Adrenal gland (tissue), 12 donors: Measurements from ENCODE around the gene TNS4. TPM values are rescaled to one million over a fixed set of nuclear protein-coding genes. Genes with fewer than 3 reads are reported as not detected.

ENCODE experiments used
- DNase-seq, 7 donors: peaks; one replicate each; pipeline ENCODE4 v3.0.0-alpha.2; 2019 to 2020
- H3K27ac ChIP-seq, 5 donors: fragments of 200-600 bp; sonication (generic) in 4 of 5; 1 replicate in 3 of 5; 2 replicates in 2 of 5; pipeline versions ENCODE4 v1.5.1 to v1.8.0; 2016 to 2020; ENCODE audit warnings: mild to moderate bottlenecking in 1 of 5
- H3K27me3 ChIP-seq: fragments of 200-600 bp; 2 replicates; pipeline ENCODE4 v1.8.0; 2021
- H3K36me3 ChIP-seq, 2 donors: fragments of 200-600 bp; replicated peaks in 1 of 2; 1 replicate in 1 of 2; 2 replicates in 1 of 2; pipeline versions ENCODE4 v1.5.1 to v1.8.0; 2018 to 2022
- H3K4me1 ChIP-seq, 2 donors: fragments of 200-600 bp; replicated peaks in 1 of 2; 1 replicate in 1 of 2; 2 replicates in 1 of 2; pipeline versions ENCODE4 v1.5.1 to v1.8.0; 2018 to 2021
- H3K4me3 ChIP-seq, 4 donors: fragments of 200-600 bp; sonication (generic) in 3 of 4; one replicate each; pipeline ENCODE4 v1.5.1; 2016 to 2018
- H3K9me3 ChIP-seq, 3 donors: fragments of 200-600 bp; sonication (generic) in 1 of 3; replicated peaks in 1 of 3; 1 replicate in 2 of 3; 2 replicates in 1 of 3; pipeline versions ENCODE4 v1.5.1 to v1.8.0; 2016 to 2021
- POLR2A ChIP-seq, 2 donors: fragments of 450-650 bp; IDR thresholded peaks; one replicate each; pipeline ENCODE4 v1.6.1; 2017; ENCODE audit warnings: antibody characterized with exemption in 2 of 2, mild to moderate bottlenecking in 2 of 2, moderate library complexity in 1 of 2
- WGBS, 4 donors: extraction: QIAGEN DNeasy Blood & Tissue Kit in 2 of 4; methylation state at CpG; one replicate each; pipeline versions ENCODE4 v1.1.5 to v1.1.7; 2013 to 2017; 5-methylcytosine and 5-hydroxymethylcytosine counted together
- intact Hi-C, 2 donors: fragments of 100-400 bp; cut with DNase I; formaldehyde crosslinking; loops; one replicate each; pipeline versions ENCODE4 v1.14.1 to v1.15.0; 2022 to 2023
- polyA plus RNA-seq, 3 donors: library from polyadenylated mRNA; stranded (reverse); fragments of 200-250 nt in 2 of 3; fragments of 350-450 nt in 1 of 3; fragmentation: Illumina TruSeq in 1 of 3; extraction: RNeasy Lipid Tissue Mini Kit (QIAGEN cat#74804) in 1 of 3; gene quantifications; one replicate each; pipeline ENCODE4 v1.2.3, GENCODE V29; 2013 to 2014
- total RNA-seq, 9 donors: library from RNA; depleted of rRNA in 4 of 9; stranded (reverse); fragments of >200 nt in 4 of 9; fragments of 120-200 nt in 1 of 9; fragmentation: NEBNext Ultra II Directional in 1 of 9; extraction: Animal tissue kit (Norgen Biotek cat#: 25700) in 1 of 9; gene quantifications; one replicate each; pipeline versions ENCODE4 v1.1.0 to v1.2.4, GENCODE V29; 2013 to 2023
- TF ChIP-seq, protein P1 (sequence below), 6 experiments: fragments of 450-650 bp in 4 of 6; fragments of 200-600 bp in 2 of 6; sonication (generic) in 1 of 6; IDR thresholded peaks; 1 replicate in 5 of 6; 2 replicates in 1 of 6; pipeline versions ENCODE4 v1.5.1 to v1.8.0; 2016 to 2021; ENCODE audit warnings: antibody characterized with exemption in 6 of 6, mild to moderate bottlenecking in 2 of 6, moderate library complexity in 1 of 6
- donor health status: healthy with polysubstance abuse.
- donor health status: Bipolar disorder and iron deficiency.
- donor health status: DM: yes; HTN: yes; CAD: no.
- donor health status: DM: no; HTN: no; CAD: no.
- donor health status: DM: no; HTN: no; CAD: no.
- donor health status: DM: yes; HTN: yes; CAD: no.

Gene TNS4
- total and polyA plus RNA-seq, 12 donors, result 0.07 to 0.32 (median 0.11) TPM; not detected in 7

DNA sequence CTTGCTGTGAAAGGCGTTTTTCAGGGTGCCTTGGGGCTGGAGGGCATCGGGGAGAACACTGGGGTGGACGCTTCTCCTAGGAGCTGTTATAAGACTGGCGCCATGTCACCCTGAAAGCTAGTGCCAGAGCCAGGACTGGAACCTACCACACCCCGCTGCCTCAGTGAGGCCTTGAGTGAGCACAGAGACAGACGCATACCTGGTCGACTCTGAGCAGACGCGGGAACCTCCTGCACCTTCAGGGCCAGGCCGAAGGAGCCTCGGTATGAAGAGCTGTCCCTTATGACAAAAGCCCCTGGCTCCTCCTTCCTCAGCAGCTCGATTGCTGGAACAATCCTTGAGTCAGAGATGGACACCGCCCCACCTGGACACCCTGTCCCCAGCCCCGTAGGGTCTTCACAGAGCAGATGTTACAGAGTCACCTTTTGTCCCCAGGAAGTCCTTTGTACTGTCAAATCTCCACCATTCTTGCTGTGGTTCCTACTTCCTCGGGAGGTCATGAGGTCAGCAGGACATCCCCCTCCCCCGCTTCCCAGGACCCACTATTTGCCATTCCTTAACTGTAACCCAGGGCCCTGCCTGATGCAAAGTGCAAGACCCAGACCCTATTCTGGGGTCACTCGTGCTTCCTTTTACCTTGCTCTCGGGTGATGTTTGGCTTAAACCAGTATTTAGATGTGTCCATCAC lies 17.0 kb downstream of the TNS4 start:
- TF ChIP-seq, protein P1, sequence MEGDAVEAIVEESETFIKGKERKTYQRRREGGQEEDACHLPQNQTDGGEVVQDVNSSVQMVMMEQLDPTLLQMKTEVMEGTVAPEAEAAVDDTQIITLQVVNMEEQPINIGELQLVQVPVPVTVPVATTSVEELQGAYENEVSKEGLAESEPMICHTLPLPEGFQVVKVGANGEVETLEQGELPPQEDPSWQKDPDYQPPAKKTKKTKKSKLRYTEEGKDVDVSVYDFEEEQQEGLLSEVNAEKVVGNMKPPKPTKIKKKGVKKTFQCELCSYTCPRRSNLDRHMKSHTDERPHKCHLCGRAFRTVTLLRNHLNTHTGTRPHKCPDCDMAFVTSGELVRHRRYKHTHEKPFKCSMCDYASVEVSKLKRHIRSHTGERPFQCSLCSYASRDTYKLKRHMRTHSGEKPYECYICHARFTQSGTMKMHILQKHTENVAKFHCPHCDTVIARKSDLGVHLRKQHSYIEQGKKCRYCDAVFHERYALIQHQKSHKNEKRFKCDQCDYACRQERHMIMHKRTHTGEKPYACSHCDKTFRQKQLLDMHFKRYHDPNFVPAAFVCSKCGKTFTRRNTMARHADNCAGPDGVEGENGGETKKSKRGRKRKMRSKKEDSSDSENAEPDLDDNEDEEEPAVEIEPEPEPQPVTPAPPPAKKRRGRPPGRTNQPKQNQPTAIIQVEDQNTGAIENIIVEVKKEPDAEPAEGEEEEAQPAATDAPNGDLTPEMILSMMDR (IDR thresholded peaks at IDR 0.05), result no peak
- no peak for TF ChIP-seq POLR2A (IDR thresholded peaks at IDR 0.05)
- Histone ChIP-seq H3K4me1 (no peaks in the 10 kb centered on the region), H3K27me3 (no peaks in the 10 kb centered on the region), H3K27ac (no peak overlapping the region), H3K4me3 (no peak overlapping the region), H3K36me3 (no peaks in the 10 kb centered on the region), H3K9me3 (no peaks in the 10 kb centered on the region)
- DNase-seq, result no peak
- WGBS, 4 donors, result 80 to 88% (median 87%) methylated on average over 17 to 18 of the region's 18 CpGs
- intact Hi-C loops, result no loop called here

DNA sequence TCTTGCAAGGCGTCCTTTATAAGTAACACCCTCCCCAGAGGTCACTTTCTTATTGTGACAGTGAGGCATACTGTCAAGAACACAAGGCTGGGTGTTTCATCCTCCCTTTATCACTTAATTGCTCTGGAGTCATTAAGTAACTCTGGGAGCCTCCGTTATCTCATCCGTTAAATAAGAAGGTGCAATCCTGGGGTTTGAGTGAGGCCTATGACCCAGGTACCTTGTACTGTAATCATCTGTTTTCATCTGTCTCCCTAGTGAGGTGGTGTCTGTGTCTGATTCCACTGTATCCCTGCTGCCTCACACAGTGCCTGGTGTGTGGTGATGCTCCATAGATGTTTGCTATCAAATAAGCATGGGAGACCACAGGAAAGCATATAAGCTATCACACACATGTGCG lies 17.7 kb downstream of the TNS4 start:
- H3K4me3 ChIP-seq, result no peak overlapping the region
- no peak overlapping the region for H3K27ac ChIP-seq
- DNase-seq, result no peak
- no peaks in the 10 kb centered on the region for H3K36me3 ChIP-seq
- no peaks in the 10 kb centered on the region for H3K4me1 ChIP-seq
- no peaks in the 10 kb centered on the region for H3K27me3 ChIP-seq
- H3K9me3 ChIP-seq, result no peaks in the 10 kb centered on the region
- intact Hi-C loops, result no loop called here
- TF ChIP-seq, protein P1 (IDR thresholded peaks at IDR 0.05), result no peak
- no peak for TF ChIP-seq POLR2A (IDR thresholded peaks at IDR 0.05)
- 80 to 87% (median 84%) methylated on average over 3 to 4 of the region's 4 CpGs for WGBS, 4 donors

DNA sequence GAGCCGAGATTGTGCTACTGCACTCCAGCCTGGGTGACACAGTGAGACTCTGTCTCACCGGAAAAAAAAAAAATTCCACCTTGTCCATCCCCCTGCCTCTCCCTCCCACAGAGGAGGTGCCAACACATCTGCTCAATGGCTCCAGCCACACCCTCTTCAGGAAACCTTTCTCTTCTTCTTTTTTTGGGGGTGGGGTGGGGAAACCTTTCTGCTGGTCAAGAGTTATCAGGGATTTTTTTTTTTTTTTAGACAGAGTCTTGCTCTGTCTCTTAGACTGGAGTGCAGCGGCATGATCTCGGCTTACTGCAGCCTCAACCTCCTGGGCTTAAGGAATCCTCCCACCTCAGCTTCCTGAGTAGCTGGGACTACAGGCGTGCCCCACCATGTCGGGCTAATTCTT lies 18.7 kb downstream of the TNS4 start:
- no peak overlapping the region for H3K27ac ChIP-seq
- H3K4me3 ChIP-seq, result no peak overlapping the region
- no peaks in the 10 kb centered on the region for H3K36me3 ChIP-seq
- H3K4me1 ChIP-seq, result no peaks in the 10 kb centered on the region
- H3K27me3 ChIP-seq, result no peaks in the 10 kb centered on the region
- DNase-seq, result no peak
- WGBS, 4 donors, result 81 to 93% (median 90%) methylated on average over 5 to 6 of the region's 6 CpGs
- H3K9me3 ChIP-seq, result no peaks in the 10 kb centered on the region
- intact Hi-C loops, result no loop called here
- TF ChIP-seq POLR2A (IDR thresholded peaks at IDR 0.05), result no peak
- TF ChIP-seq, protein P1 (IDR thresholded peaks at IDR 0.05), result no peak

DNA sequence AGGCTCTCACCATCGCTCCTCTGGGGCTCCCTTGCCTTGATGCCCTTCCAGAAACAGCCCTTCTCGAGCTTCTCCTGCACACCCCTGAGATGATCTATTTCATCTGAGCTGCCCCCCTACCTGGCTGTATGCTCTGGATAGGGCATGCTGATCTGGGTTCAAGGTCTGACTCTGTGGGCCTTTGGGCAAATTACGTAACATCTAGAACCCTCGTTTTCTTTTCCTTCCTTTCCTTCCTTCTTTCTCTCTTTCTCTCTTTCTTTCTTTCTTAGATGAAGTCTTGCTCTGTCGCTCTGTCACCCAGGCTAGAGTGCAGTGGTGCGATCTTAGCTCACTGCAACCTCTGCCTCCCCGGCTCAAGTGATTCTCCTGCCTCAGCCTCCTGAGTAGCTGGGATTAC lies 20.3 kb downstream of the TNS4 start:
- TF ChIP-seq, protein P1 (IDR thresholded peaks at IDR 0.05), result no peak
- TF ChIP-seq POLR2A (IDR thresholded peaks at IDR 0.05), result no peak
- no peak overlapping the region for H3K4me3 ChIP-seq
- no peaks in the 10 kb centered on the region for H3K27me3 ChIP-seq
- no peaks in the 10 kb centered on the region for H3K36me3 ChIP-seq
- intact Hi-C loops, result no loop called here
- no peaks in the 10 kb centered on the region for H3K4me1 ChIP-seq
- 80 to 91% (median 83%) methylated on average over 7 of the region's 7 CpGs for WGBS, 4 donors
- no peak for DNase-seq
- no peaks in the 10 kb centered on the region for H3K9me3 ChIP-seq
- H3K27ac ChIP-seq, result no peak overlapping the region
